ENCODE results near the gene POGZ.

The POGZ gene

DNA sequence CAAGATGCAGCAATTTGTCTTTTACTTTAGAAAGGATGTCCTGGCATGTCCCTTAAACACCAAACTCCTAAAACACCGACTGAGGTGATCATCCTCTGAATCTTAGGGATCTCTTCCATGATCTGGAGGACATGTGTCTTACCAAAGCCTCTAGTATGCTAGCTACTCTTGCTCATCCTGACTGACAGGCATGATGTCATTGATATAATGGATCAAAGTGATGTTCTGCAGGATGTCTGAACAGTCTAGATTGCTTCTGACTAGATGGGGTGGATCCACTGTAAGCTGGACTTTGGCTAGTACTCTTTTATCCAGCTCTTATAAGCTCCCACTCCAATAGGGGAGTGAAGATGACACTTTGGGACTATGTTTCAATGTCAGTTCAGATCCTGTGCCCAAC, 40.6 kb upstream of the POGZ start:
- no peak for TF ChIP-seq CTCF (IDR thresholded peaks at IDR 0.05)

DNA sequence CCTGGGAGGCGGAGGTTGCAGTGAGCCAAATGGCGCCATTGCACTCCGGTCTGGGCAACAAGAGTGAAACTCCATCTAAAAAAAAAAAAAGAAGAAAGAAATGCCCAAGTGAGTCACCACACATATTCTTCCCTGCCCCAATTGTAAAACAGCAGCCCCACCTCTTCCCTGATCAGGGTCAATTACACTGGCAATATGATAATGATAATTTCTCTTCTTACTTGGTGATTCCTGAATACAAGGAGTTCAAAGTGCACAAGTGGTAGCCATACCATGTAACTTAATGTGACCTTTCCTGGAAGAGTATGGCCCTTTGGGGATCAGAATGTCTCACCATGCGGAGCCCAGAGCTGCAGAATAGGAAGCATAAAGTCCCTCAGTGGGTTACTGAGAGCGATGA, 40.1 kb upstream of the POGZ start:
- no peak for TF ChIP-seq CTCF (IDR thresholded peaks at IDR 0.05)

GRCh38 chr1:151495316-151495715, 36.0 kb upstream of the POGZ start:
- TF ChIP-seq CTCF (IDR thresholded peaks at IDR 0.05): no peak

DNA sequence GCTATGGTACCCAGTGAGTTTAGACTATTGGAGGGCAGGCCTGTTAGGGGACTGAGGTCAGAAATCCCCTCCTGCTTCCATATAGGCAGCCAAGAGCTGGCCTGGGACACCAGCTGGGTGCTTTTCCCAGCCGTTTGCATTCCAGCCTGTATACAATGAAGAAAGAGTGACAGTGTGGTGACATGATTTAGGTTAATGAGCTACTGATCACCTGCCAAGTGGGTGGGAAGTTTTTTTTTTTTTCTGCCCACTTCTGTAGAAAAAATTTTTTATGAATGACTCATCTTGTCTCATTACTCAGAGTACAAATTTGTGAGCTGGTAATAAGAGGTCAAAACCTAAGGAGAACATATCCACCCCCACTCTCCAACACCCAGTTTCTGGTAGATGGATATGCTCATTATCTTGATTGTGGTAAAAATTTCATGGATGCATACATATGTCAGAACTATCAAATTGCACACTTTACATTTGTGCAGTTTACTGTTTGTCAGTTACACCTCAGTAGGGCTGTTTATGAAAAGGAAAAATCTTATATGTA, 35.5 kb upstream of the POGZ start:
- no peak for TF ChIP-seq CTCF (IDR thresholded peaks at IDR 0.05)

GRCh38 chr1:151493042-151493441, 33.7 kb upstream of the POGZ start:
- TF ChIP-seq CTCF (IDR thresholded peaks at IDR 0.05): no peak

- no peak for TF ChIP-seq CTCF (IDR thresholded peaks at IDR 0.05)
These were observed 32.8 kb upstream of the POGZ start for GRCh38 chr1:151492120-151492519.

DNA sequence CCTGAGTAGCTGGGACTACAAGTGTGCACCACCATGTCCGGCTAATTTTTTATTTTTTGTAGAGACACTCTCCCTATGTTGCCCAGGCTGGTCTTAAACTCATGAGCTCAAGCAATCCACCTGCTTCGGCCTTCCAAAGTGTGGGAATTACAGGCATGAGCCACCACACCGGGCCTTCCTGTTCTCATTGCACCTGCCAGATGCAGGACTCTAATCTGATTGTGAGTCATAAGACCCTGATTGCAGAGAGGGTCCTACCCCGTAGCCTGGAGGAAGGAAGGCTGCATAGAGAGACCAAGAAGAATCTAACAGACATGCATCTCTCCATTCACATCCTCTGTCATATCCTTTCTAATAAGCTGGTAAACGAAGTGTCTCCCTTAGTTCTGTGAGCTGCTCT, 32.3 kb upstream of the POGZ start:
- no peak for TF ChIP-seq CTCF (IDR thresholded peaks at IDR 0.05)

GRCh38 chr1:151486557-151486956, 27.3 kb upstream of the POGZ start:
- TF ChIP-seq CTCF (IDR thresholded peaks at IDR 0.05): no peak
